H9 (cell line): Measurements from ENCODE around the gene WDPCP. TPM values are rescaled to one million over a fixed set of nuclear protein-coding genes. Genes with fewer than 3 reads are reported as not detected.

Source experiments
- DNase-seq: peaks from one replicate; pipeline ENCODE4 v3.0.0-alpha.2; 2017
- H2AFZ ChIP-seq: one replicate; pipeline ENCODE4 v1.6.1; 2013; ENCODE audit warnings: mild to moderate bottlenecking, low read length, control low read depth, moderate library complexity
- H2AK5ac ChIP-seq: 2 replicates; pipeline ENCODE4 v1.6.1; 2013; ENCODE audit warnings: low read length, control low read depth, mixed read lengths; ENCODE audit not compliant: insufficient read length
- H2BK120ac ChIP-seq: one replicate; pipeline ENCODE4 v1.6.1; 2013; ENCODE audit warnings: low read depth, mild to moderate bottlenecking, low read length, control low read depth, inconsistent platforms; ENCODE audit not compliant: poor library complexity, severe bottlenecking
- H2BK12ac ChIP-seq: 2 replicates; pipeline ENCODE4 v1.6.1; 2013; ENCODE audit warnings: low read length, control low read depth, mixed read lengths, low read depth; ENCODE audit not compliant: insufficient read length
- H2BK15ac ChIP-seq: 2 replicates; pipeline ENCODE4 v1.6.1; 2013; ENCODE audit warnings: low read depth, low read length, control low read depth
- H2BK20ac ChIP-seq: one replicate; pipeline ENCODE4 v1.6.1; 2013; ENCODE audit warnings: low read depth, mild to moderate bottlenecking, low read length, control low read depth, inconsistent platforms; ENCODE audit not compliant: poor library complexity, severe bottlenecking
- H2BK5ac ChIP-seq: 2 replicates; pipeline ENCODE4 v1.6.1; 2013; ENCODE audit warnings: low read length, control low read depth, mixed read lengths; ENCODE audit not compliant: insufficient read length
- H3K14ac ChIP-seq: 2 replicates; pipeline ENCODE4 v1.6.1; 2013; ENCODE audit warnings: low read length, control low read depth; ENCODE audit not compliant: insufficient read depth
- H3K18ac ChIP-seq: 2 replicates; pipeline ENCODE4 v1.6.1; 2013; ENCODE audit warnings: low read depth, mild to moderate bottlenecking, mixed read lengths, low read length, control low read depth; ENCODE audit not compliant: insufficient read length
- H3K23ac ChIP-seq: 2 replicates; pipeline ENCODE4 v1.6.1; 2013; ENCODE audit warnings: low read length, control low read depth, mixed read lengths, low read depth; ENCODE audit not compliant: insufficient read length
- H3K23me2 ChIP-seq: 2 replicates; pipeline ENCODE4 v1.6.1; 2013; ENCODE audit warnings: low read depth, mild to moderate bottlenecking, mixed read lengths, low read length, control low read depth; ENCODE audit not compliant: insufficient read length, poor library complexity, severe bottlenecking
- H3K27ac ChIP-seq: 2 replicates; pipeline ENCODE4 v1.5.1; 2013; ENCODE audit warnings: low read length, control low read depth, mixed read lengths, low read depth; ENCODE audit not compliant: insufficient read length
- H3K27me3 ChIP-seq: 2 replicates; pipeline ENCODE4 v1.6.1; 2013; ENCODE audit warnings: low read length, control low read depth, inconsistent platforms; ENCODE audit not compliant: insufficient read depth
- H3K4ac ChIP-seq: 2 replicates; pipeline ENCODE4 v1.6.1; 2013; ENCODE audit warnings: low read depth, mild to moderate bottlenecking, control low read depth, inconsistent platforms, low read length, moderate library complexity
- H3K4me1 ChIP-seq: 2 replicates; pipeline ENCODE4 v1.6.1; 2013; ENCODE audit warnings: low read length, control low read depth, inconsistent platforms; ENCODE audit not compliant: insufficient read depth
- H3K4me2 ChIP-seq: 2 replicates; pipeline ENCODE4 v1.6.1; 2013; ENCODE audit warnings: low read length, control low read depth, mixed read lengths; ENCODE audit not compliant: insufficient read length, insufficient read depth
- H3K56ac ChIP-seq: 2 replicates; pipeline ENCODE4 v1.6.1; 2013; ENCODE audit warnings: low read depth, mild to moderate bottlenecking, mixed read lengths, low read length, control low read depth; ENCODE audit not compliant: insufficient read length
- H3K79me1 ChIP-seq: 2 replicates; pipeline ENCODE4 v1.6.1; 2013; ENCODE audit warnings: low read depth, mild to moderate bottlenecking, moderate library complexity, low read length, control low read depth, inconsistent platforms; ENCODE audit not compliant: insufficient read depth, poor library complexity, severe bottlenecking
- H3K79me2 ChIP-seq: 2 replicates; pipeline ENCODE4 v1.6.1; 2013; ENCODE audit warnings: low read length, control low read depth, inconsistent platforms; ENCODE audit not compliant: insufficient read depth
- H3K9ac ChIP-seq: 2 replicates; pipeline ENCODE4 v1.6.1; 2013; ENCODE audit warnings: low read length, control low read depth, mixed read lengths; ENCODE audit not compliant: insufficient read length; ENCODE audit errors: extremely low read depth
- H3K9me3 ChIP-seq: one replicate; pipeline ENCODE4 v1.6.1; 2013; ENCODE audit warnings: low read depth, low read length, inconsistent platforms; ENCODE audit not compliant: control insufficient read depth
- H3T11ph ChIP-seq: one replicate; pipeline ENCODE4 v1.6.1; 2013; ENCODE audit warnings: mild to moderate bottlenecking, low read length, control low read depth, inconsistent platforms
- H4K20me1 ChIP-seq: one replicate; pipeline ENCODE4 v1.6.1; 2013; ENCODE audit not compliant: control insufficient read depth, insufficient read length, insufficient read depth
- H4K5ac ChIP-seq: 2 replicates; pipeline ENCODE4 v1.6.1; 2013; ENCODE audit warnings: low read depth, mild to moderate bottlenecking, mixed read lengths, low read length, control low read depth; ENCODE audit not compliant: insufficient read length
- H4K8ac ChIP-seq: replicated peaks from 2 replicates; pipeline ENCODE4 v1.6.1; 2013; ENCODE audit warnings: low read length, control low read depth, mixed read lengths, low read depth; ENCODE audit not compliant: insufficient read length
- H4K91ac ChIP-seq: 2 replicates; pipeline ENCODE4 v1.6.1; 2013; ENCODE audit warnings: low read depth, mild to moderate bottlenecking, moderate library complexity, mixed read lengths, low read length, control low read depth; ENCODE audit not compliant: insufficient read length
- H3K27ac Mint-ChIP-seq, 3 experiments: 2 replicates in 2 of 3; 3 replicates in 1 of 3; pipeline ENCODE4 v1.8.0; 2020 to 2021; ENCODE audit warnings: mixed read lengths in 3 of 3, mild to moderate bottlenecking in 1 of 3, moderate library complexity in 1 of 3
- H3K27me3 Mint-ChIP-seq: 2 replicates; pipeline ENCODE4 v1.8.0; 2021; ENCODE audit warnings: low read depth, mild to moderate bottlenecking, moderate library complexity, mixed read lengths
- H3K36me3 Mint-ChIP-seq, 3 experiments: 2 replicates in 2 of 3; 3 replicates in 1 of 3; pipeline ENCODE4 v1.8.0; 2020 to 2021; ENCODE audit warnings: low read depth in 3 of 3, mixed read lengths in 3 of 3; ENCODE audit not compliant: insufficient read depth in 1 of 3
- H3K4me1 Mint-ChIP-seq, 2 experiments: 2 replicates each; pipeline ENCODE4 v1.8.0; 2020; ENCODE audit warnings: mixed read lengths in 2 of 2
- H3K4me3 Mint-ChIP-seq, 2 experiments: 2 replicates in 1 of 2; 3 replicates in 1 of 2; pipeline ENCODE4 v1.8.0; 2020 to 2021; ENCODE audit warnings: mild to moderate bottlenecking in 2 of 2, mixed read lengths in 2 of 2, moderate library complexity in 1 of 2
- H3K9me3 Mint-ChIP-seq, 2 experiments: 2 replicates in 1 of 2; 3 replicates in 1 of 2; pipeline ENCODE4 v1.8.0; 2020; ENCODE audit warnings: mild to moderate bottlenecking in 2 of 2, mixed read lengths in 2 of 2, moderate library complexity in 1 of 2
- CTCF ChIP-seq: fragments of 200-600 bp; sonication (generic); conservative IDR thresholded peaks from 3 replicates; pipeline ENCODE4 v1.8.0; 2021; ENCODE audit warnings: antibody characterized with exemption, mild to moderate bottlenecking
- total RNA-seq: library from RNA; stranded (reverse); gene quantifications from 2 replicates; pipeline ENCODE4 v1.2.1, GENCODE V29; 2021

Gene WDPCP
- total RNA-seq, 1 experiment from 2014 or later, result 22.4 TPM

GRCh38 chr2:63346411-63346810, 241.9 kb downstream of the WDPCP start:
- Histone ChIP-seq H3K23ac (no peak overlapping the region), H2BK12ac (no peak overlapping the region), H4K20me1 (no peaks in the 10 kb centered on the region), H2BK15ac (no peak overlapping the region), H4K5ac (no peak overlapping the region), H2AFZ (no peak overlapping the region), H4K91ac (no peak overlapping the region), H2AK5ac (no peak overlapping the region), H3T11ph (no peak overlapping the region), H3K4ac (no peak overlapping the region), H4K8ac (no peak overlapping the region), H3K4me2 (no peak overlapping the region), H2BK20ac (peak overlapping the region; percentile 83), H3K27ac (no peak overlapping the region), H3K56ac (no peak overlapping the region), H3K27me3 (no peaks in the 10 kb centered on the region), H3K79me1 (no peaks in the 10 kb centered on the region), H3K9me3 (peaks cover 7% of the 10 kb centered on the region), H2BK120ac (no peak overlapping the region), H3K23me2 (no peaks in the 10 kb centered on the region), H2BK5ac (no peak overlapping the region), H3K9ac (no peak overlapping the region), H3K18ac (no peak overlapping the region), H3K79me2 (no peaks in the 10 kb centered on the region), H3K4me1 (peaks cover 4% of the 10 kb centered on the region; the same call in 1 of the 2 replicates), H3K14ac (no peak overlapping the region)
- H3K4me1 Mint-ChIP-seq, result peaks cover 7 to 18% of the 10 kb centered on the region in 2 experiments
- H3K36me3 Mint-ChIP-seq, result peaks cover 17 to 34% (median 22%) of the 10 kb centered on the region in 3 experiments
- H3K4me3 Mint-ChIP-seq, result no peak overlapping the region
- no peaks in the 10 kb centered on the region for H3K27me3 Mint-ChIP-seq
- H3K27ac Mint-ChIP-seq, result peak overlapping the region in 1 of 3 experiments; percentile 46; a peak in 2 of 7 replicates
- TF ChIP-seq CTCF, result no peak
- no peak for DNase-seq
- H3K9me3 Mint-ChIP-seq, result peaks cover 21 to 22% of the 10 kb centered on the region in 2 experiments
